GM12878 (cell line): ENCODE results near the gene FAM83G. TPM values are rescaled to one million over a fixed set of nuclear protein-coding genes. Genes with fewer than 3 reads are reported as not detected.

ENCODE experiments used
- ATAC-seq: fragments of 200-7000 bp; cut with Tn5 transposase; 3 replicates; pipeline ENCODE4 v1.9.1; 2020; ENCODE audit warnings: mild to moderate bottlenecking, moderate library complexity
- BruUV-seq: library from RNA; stranded (reverse); fragments of 400-500 nt; replicated peaks from 2 replicates; lab custom pipeline; 2021; lab: Mats Ljungman, UMichigan
- CTCF ChIA-PET: fragments of 300-600 bp; sonication (Branson Sonifier 250); formaldehyde crosslinking; extraction: SDS; loops from one replicate; lab custom pipeline; 2021; ENCODE audit warnings: inconsistent platforms; lab: Yijun Ruan, JAX
- POLR2A ChIA-PET: fragments of 350-600 bp; formaldehyde crosslinking; extraction: SDS; loops from one replicate; lab custom pipeline; 2021; ENCODE audit warnings: inconsistent platforms; lab: Charles Lee
- RAD21 ChIA-PET: fragments of 300-600 bp; sonication (Branson Sonifier 250); formaldehyde crosslinking; loops from one replicate; lab custom pipeline; 2023; ENCODE audit warnings: antibody characterized with exemption; ENCODE audit not compliant: unreplicated experiment; lab: Charles Lee
- SMC1A ChIA-PET: fragments of 300-600 bp; sonication (Branson Sonifier 250); formaldehyde crosslinking; loops from one replicate; lab custom pipeline; 2023; ENCODE audit not compliant: unreplicated experiment, uncharacterized antibody; lab: Charles Lee
- DNase-seq: peaks from one replicate; pipeline ENCODE4 v3.0.0-alpha.2; 2011; ENCODE audit warnings: low read depth, low spot score
- FAIRE-seq: peaks from 3 replicates; lab custom pipeline; 2011; peaks lifted over from hg19 to GRCh38; lab: Jason Lieb, UNC
- H2AFZ ChIP-seq: 2 replicates; pipeline ENCODE4 v1.6.0; 2011; ENCODE audit warnings: low read depth, low read length, control low read depth; ENCODE audit not compliant: control insufficient read depth
- H3K27ac ChIP-seq: 2 replicates; pipeline ENCODE4 v1.5.1; 2011; ENCODE audit warnings: control low read depth; ENCODE audit not compliant: control insufficient read depth, insufficient read depth
- H3K27me3 ChIP-seq, 2 experiments: replicated peaks in 1 of 2; 2 replicates each; pipeline versions ENCODE4 v1.6.0 to v1.6.1; 2011; ENCODE audit warnings: low read length in 1 of 2; ENCODE audit not compliant: control insufficient read depth in 2 of 2, insufficient read depth in 2 of 2
- H3K36me3 ChIP-seq, 2 experiments: 2 replicates each; pipeline ENCODE4 v1.5.1; 2011; ENCODE audit warnings: low read length in 1 of 2; ENCODE audit not compliant: control insufficient read depth in 2 of 2, insufficient read depth in 2 of 2
- H3K4me1 ChIP-seq: 2 replicates; pipeline ENCODE4 v1.6.1; 2011; ENCODE audit warnings: mild to moderate bottlenecking, low read length, moderate library complexity, mixed read lengths; ENCODE audit not compliant: control insufficient read depth, insufficient read depth
- H3K4me2 ChIP-seq: 2 replicates; pipeline ENCODE4 v1.6.0; 2011; ENCODE audit warnings: control low read depth; ENCODE audit not compliant: control insufficient read depth, insufficient read depth
- H3K4me3 ChIP-seq: fragments of 200-600 bp; sonication (generic); 2 replicates; pipeline ENCODE4 v1.5.1; 2016
- H3K79me2 ChIP-seq: 2 replicates; pipeline ENCODE4 v1.6.0; 2011; ENCODE audit warnings: low read length; ENCODE audit not compliant: control insufficient read depth, insufficient read depth
- H3K9ac ChIP-seq: 2 replicates; pipeline ENCODE4 v1.8.0; 2011; ENCODE audit warnings: low read length, control low read depth, mixed read lengths; ENCODE audit not compliant: control insufficient read depth, insufficient read depth
- H3K9me3 ChIP-seq: replicated peaks from 3 replicates; pipeline ENCODE4 v1.5.1; 2011; ENCODE audit warnings: mild to moderate bottlenecking, low read length; ENCODE audit not compliant: control insufficient read depth, insufficient read depth
- H4K20me1 ChIP-seq: 2 replicates; pipeline ENCODE4 v1.6.0; 2011; ENCODE audit not compliant: control insufficient read depth, insufficient read depth
- CBX3 ChIP-seq: fragments of 200-600 bp; sonication (generic); IDR thresholded peaks from 2 replicates; pipeline ENCODE4 v1.6.1; 2016; ENCODE audit warnings: low read depth, borderline replicate concordance
- CHD1 ChIP-seq: IDR thresholded peaks from 2 replicates; pipeline ENCODE4 v1.6.1; 2012; ENCODE audit warnings: low read depth, low read length, improper control_type of control experiment
- CHD4 ChIP-seq: fragments of 200-600 bp; sonication (generic); IDR thresholded peaks from 2 replicates; pipeline ENCODE4 v1.6.1; 2016; ENCODE audit warnings: mild to moderate bottlenecking
- EED ChIP-seq: sonication (generic); IDR thresholded peaks from 2 replicates; pipeline ENCODE4 v1.6.1; 2016; ENCODE audit warnings: antibody characterized with exemption, low read depth
- EZH2 ChIP-seq: IDR thresholded peaks from 2 replicates; pipeline ENCODE4 v1.6.1; 2012; ENCODE audit warnings: low read depth, mild to moderate bottlenecking, control low read depth, inconsistent platforms, low read length, borderline replicate concordance; ENCODE audit not compliant: control insufficient read depth
- GATAD2B ChIP-seq: fragments of 450-650 bp; conservative IDR thresholded peaks from 2 replicates; pipeline ENCODE4 v1.6.1; 2017; ENCODE audit warnings: low read depth, mild to moderate bottlenecking, moderate library complexity
- HDAC6 ChIP-seq: fragments of 200-600 bp; sonication (generic); IDR thresholded peaks from one replicate; pipeline ENCODE4 v1.8.0; 2017; ENCODE audit warnings: antibody characterized with exemption; ENCODE audit not compliant: unreplicated experiment
- MTA2 ChIP-seq: fragments of 450-650 bp; IDR thresholded peaks from 2 replicates; pipeline ENCODE4 v1.6.1; 2016; ENCODE audit warnings: low read depth, mild to moderate bottlenecking, moderate library complexity
- NRF1 ChIP-seq: conservative IDR thresholded peaks from 2 replicates; pipeline ENCODE4 v1.6.1; 2011; ENCODE audit warnings: mild to moderate bottlenecking, low read depth, low read length, improper control_type of control experiment
- ZNF274 ChIP-seq: IDR thresholded peaks from one replicate; pipeline ENCODE4 v1.8.0; 2011; ENCODE audit not compliant: insufficient read length, insufficient read depth
- WGBS: methylation state at CpG from one replicate; pipeline ENCODE4 v1.1.6; 2016; ENCODE audit warnings: low lambda C conversion rate; ENCODE audit not compliant: insufficient replicate concordance, insufficient coverage; ENCODE audit errors: missing lambda C conversion rate; 5-methylcytosine and 5-hydroxymethylcytosine counted together
- in situ Hi-C: fragments of 300-500 bp; cut with MboI; formaldehyde crosslinking; loops from 9 replicates; pipeline ENCODE4 v1.14.3; 2018; ENCODE audit warnings: mixed read lengths
- intact Hi-C: fragments of 100-400 bp; cut with micrococcal nuclease; formaldehyde crosslinking; loops from one replicate; pipeline ENCODE4 v1.14.2; 2022; ENCODE audit not compliant: unreplicated experiment
- polyA plus RNA-seq, 11 experiments: library from polyadenylated mRNA; depleted of rRNA in 4 of 11; unstranded in 6 of 11; stranded (reverse) in 5 of 11; fragments of >200 nt; fragmentation: Nextera tagmentation in 4 of 11; fragmentation: Illumina TruSeq in 1 of 11; extraction: Ambion mirVana in 4 of 11; extraction: Trizol in 1 of 11; gene quantifications; 1 replicate in 1 of 11; 2 replicates in 10 of 11; pipeline versions ENCODE4 v1.2.1 to v1.2.3, GENCODE V29; 2011 to 2016; ENCODE audit warnings: inconsistent platforms in 2 of 11, missing spikeins in 2 of 11, low read depth in 1 of 11
- total RNA-seq, 4 experiments: library from RNA; depleted of rRNA in 3 of 4; stranded (reverse); fragments of >200 nt in 3 of 4; fragmentation: Illumina TruSeq in 1 of 4; extraction: Trizol in 1 of 4; gene quantifications; 2 replicates each; pipeline versions ENCODE4 v1.2.1 to v1.2.3, GENCODE V29; 2013 to 2021
- TF ChIP-seq, protein P1 (sequence below): fragments of 450-650 bp; IDR thresholded peaks from 2 replicates; pipeline ENCODE4 v1.6.1; 2016; ENCODE audit warnings: mild to moderate bottlenecking, moderate library complexity, borderline replicate concordance
- TF ChIP-seq, protein P2 (sequence below): IDR thresholded peaks from 2 replicates; pipeline ENCODE4 v1.6.1; 2012; ENCODE audit warnings: improper control_type of control experiment, low read depth, low read length; ENCODE audit not compliant: insufficient replicate concordance

Gene FAM83G
- total and polyA plus RNA-seq, 10 of the 15 experiments (the other 5 are each of a cell fraction or from before 2014, with no cell fraction given): 0.03 to 16.7 (median 6.5) TPM

DNA sequence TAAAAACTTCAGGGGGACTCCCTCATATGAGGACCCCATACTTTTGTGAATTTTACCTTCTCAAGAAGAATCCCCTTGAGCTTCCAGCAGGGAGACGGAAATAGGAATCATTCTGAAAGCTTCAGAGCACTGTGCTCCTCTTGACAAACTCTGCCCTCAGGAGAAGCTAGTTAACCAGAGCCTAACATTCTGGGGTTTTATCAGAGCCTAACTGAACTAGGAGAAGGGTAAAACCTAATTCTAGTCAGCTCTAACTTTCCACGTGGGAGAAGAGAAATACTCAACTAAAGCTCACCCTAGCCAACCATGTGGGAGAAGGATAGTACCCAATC lies 65.9 kb downstream of the FAM83G start (continued):
- TF ChIP-seq, protein P1, sequence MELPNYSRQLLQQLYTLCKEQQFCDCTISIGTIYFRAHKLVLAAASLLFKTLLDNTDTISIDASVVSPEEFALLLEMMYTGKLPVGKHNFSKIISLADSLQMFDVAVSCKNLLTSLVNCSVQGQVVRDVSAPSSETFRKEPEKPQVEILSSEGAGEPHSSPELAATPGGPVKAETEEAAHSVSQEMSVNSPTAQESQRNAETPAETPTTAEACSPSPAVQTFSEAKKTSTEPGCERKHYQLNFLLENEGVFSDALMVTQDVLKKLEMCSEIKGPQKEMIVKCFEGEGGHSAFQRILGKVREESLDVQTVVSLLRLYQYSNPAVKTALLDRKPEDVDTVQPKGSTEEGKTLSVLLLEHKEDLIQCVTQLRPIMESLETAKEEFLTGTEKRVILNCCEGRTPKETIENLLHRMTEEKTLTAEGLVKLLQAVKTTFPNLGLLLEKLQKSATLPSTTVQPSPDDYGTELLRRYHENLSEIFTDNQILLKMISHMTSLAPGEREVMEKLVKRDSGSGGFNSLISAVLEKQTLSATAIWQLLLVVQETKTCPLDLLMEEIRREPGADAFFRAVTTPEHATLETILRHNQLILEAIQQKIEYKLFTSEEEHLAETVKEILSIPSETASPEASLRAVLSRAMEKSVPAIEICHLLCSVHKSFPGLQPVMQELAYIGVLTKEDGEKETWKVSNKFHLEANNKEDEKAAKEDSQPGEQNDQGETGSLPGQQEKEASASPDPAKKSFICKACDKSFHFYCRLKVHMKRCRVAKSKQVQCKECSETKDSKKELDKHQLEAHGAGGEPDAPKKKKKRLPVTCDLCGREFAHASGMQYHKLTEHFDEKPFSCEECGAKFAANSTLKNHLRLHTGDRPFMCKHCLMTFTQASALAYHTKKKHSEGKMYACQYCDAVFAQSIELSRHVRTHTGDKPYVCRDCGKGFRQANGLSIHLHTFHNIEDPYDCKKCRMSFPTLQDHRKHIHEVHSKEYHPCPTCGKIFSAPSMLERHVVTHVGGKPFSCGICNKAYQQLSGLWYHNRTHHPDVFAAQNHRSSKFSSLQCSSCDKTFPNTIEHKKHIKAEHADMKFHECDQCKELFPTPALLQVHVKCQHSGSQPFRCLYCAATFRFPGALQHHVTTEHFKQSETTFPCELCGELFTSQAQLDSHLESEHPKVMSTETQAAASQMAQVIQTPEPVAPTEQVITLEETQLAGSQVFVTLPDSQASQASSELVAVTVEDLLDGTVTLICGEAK: no peak
- TF ChIP-seq MTA2: no peak
- TF ChIP-seq EED: no peak
- no peak for TF ChIP-seq ZNF274
- no peak for TF ChIP-seq EZH2
- no peak for TF ChIP-seq CBX3

- intact Hi-C loops (no loop called here), in situ Hi-C loops (no loop called here)
- Histone ChIP-seq H3K36me3 (no peaks in the 10 kb centered on the region), H3K9ac (no peak overlapping the region), H4K20me1 (no peaks in the 10 kb centered on the region), H3K4me3 (no peak overlapping the region), H2AFZ (no peak overlapping the region), H3K27me3 (no peaks in the 10 kb centered on the region), H3K4me1 (peaks cover 3% of the 10 kb centered on the region; the same call in 1 of the 2 replicates), H3K27ac (no peak overlapping the region), H3K9me3 (no peaks in the 10 kb centered on the region), H3K79me2 (no peaks in the 10 kb centered on the region), H3K4me2 (no peak overlapping the region)
- BruUV-seq: no TSS peak
- ChIA-PET SMC1A (interaction anchor here (0.9 to 1.8 kb wide), 7 partner anchors 10 to 34 kb away, joined by 3 to 8 read pairs (median 3); partner anchors contain the start of gene SLC5A10), RAD21 (interaction anchor here (1.3 to 1.5 kb wide), 4 partner anchors 14 to 80 kb away, joined by 3 to 4 read pairs (median 4); partner anchors contain the start of genes PRPSAP2 and SLC5A10), POLR2A (interaction anchor here (0.6 kb wide), 1 partner anchor 21 kb away, joined by 4 read pairs; no protein-coding TSS in a partner anchor), CTCF (interaction anchor here (0.9 to 1.7 kb wide), 3 partner anchors 10 to 23 kb away, joined by 3 to 7 read pairs (median 5); no protein-coding TSS in a partner anchor)
- no peak for ATAC-seq
- no peak for DNase-seq
- FAIRE-seq: no peak
- WGBS: 77% methylated on average over 8 of the region's 8 CpGs
- no peak for TF ChIP-seq CBX3
- TF ChIP-seq CHD1: no peak
- TF ChIP-seq NRF1: no peak
- TF ChIP-seq, protein P2, sequence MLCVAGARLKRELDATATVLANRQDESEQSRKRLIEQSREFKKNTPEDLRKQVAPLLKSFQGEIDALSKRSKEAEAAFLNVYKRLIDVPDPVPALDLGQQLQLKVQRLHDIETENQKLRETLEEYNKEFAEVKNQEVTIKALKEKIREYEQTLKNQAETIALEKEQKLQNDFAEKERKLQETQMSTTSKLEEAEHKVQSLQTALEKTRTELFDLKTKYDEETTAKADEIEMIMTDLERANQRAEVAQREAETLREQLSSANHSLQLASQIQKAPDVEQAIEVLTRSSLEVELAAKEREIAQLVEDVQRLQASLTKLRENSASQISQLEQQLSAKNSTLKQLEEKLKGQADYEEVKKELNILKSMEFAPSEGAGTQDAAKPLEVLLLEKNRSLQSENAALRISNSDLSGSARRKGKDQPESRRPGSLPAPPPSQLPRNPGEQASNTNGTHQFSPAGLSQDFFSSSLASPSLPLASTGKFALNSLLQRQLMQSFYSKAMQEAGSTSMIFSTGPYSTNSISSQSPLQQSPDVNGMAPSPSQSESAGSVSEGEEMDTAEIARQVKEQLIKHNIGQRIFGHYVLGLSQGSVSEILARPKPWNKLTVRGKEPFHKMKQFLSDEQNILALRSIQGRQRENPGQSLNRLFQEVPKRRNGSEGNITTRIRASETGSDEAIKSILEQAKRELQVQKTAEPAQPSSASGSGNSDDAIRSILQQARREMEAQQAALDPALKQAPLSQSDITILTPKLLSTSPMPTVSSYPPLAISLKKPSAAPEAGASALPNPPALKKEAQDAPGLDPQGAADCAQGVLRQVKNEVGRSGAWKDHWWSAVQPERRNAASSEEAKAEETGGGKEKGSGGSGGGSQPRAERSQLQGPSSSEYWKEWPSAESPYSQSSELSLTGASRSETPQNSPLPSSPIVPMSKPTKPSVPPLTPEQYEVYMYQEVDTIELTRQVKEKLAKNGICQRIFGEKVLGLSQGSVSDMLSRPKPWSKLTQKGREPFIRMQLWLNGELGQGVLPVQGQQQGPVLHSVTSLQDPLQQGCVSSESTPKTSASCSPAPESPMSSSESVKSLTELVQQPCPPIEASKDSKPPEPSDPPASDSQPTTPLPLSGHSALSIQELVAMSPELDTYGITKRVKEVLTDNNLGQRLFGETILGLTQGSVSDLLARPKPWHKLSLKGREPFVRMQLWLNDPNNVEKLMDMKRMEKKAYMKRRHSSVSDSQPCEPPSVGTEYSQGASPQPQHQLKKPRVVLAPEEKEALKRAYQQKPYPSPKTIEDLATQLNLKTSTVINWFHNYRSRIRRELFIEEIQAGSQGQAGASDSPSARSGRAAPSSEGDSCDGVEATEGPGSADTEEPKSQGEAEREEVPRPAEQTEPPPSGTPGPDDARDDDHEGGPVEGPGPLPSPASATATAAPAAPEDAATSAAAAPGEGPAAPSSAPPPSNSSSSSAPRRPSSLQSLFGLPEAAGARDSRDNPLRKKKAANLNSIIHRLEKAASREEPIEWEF: no peak
- no peak for TF ChIP-seq CHD4
- TF ChIP-seq GATAD2B: no peak
- TF ChIP-seq HDAC6: no peak
These were observed 66.4 kb downstream of the FAM83G start for GRCh38 chr17:18937981-18938691.
